A673 (cell line): ENCODE measurements around the gene CACHD1. TPM values are rescaled to one million over a fixed set of nuclear protein-coding genes. Genes with fewer than 3 reads are reported as not detected.

Experiments used
- BruUV-seq: library from RNA; stranded (reverse); fragments of 400-500 nt; replicated peaks from 2 replicates; lab custom pipeline; 2021; lab: Mats Ljungman, UMichigan
- CTCF ChIA-PET: fragments of 300-600 bp; sonication (Branson Sonifier 250); formaldehyde crosslinking; loops from one replicate; lab custom pipeline; 2022; ENCODE audit warnings: antibody characterized with exemption; lab: Charles Lee
- POLR2A ChIA-PET: fragments of 300-600 bp; sonication (Branson Sonifier 250); formaldehyde crosslinking; loops from one replicate; lab custom pipeline; 2022; ENCODE audit warnings: antibody characterized with exemption; ENCODE audit not compliant: low non-redundant PET; lab: Charles Lee
- DNase-seq: peaks from one replicate; pipeline ENCODE4 v3.0.0-alpha.2; 2015; ENCODE audit warnings: low spot score
- H3K27ac ChIP-seq: fragments of 200-600 bp; sonication (generic); 2 replicates; pipeline ENCODE4 v1.5.1; 2016; ENCODE audit warnings: mixed run types, low read depth, mild to moderate bottlenecking, mixed read lengths, antibody characterized with exemption, low read length; ENCODE audit not compliant: poor library complexity, severe bottlenecking
- H3K27me3 ChIP-seq: fragments of 200-600 bp; sonication (generic); replicated peaks from 2 replicates; pipeline ENCODE4 v1.6.1; 2017; ENCODE audit warnings: mixed run types, low read depth, mild to moderate bottlenecking, mixed read lengths, antibody characterized with exemption, low read length; ENCODE audit not compliant: insufficient read depth, poor library complexity
- H3K36me3 ChIP-seq: fragments of 200-600 bp; sonication (generic); 2 replicates; pipeline ENCODE4 v1.6.1; 2016; ENCODE audit warnings: mixed run types, mild to moderate bottlenecking, mixed read lengths, antibody characterized with exemption, low read length; ENCODE audit not compliant: insufficient read depth, poor library complexity, severe bottlenecking
- H3K4me1 ChIP-seq: fragments of 200-600 bp; sonication (generic); 2 replicates; pipeline ENCODE4 v1.6.1; 2017; ENCODE audit warnings: mixed run types, mild to moderate bottlenecking, mixed read lengths, antibody characterized with exemption, low read length; ENCODE audit not compliant: insufficient read depth, poor library complexity, severe bottlenecking
- H3K4me3 ChIP-seq: fragments of 200-600 bp; sonication (generic); 2 replicates; pipeline ENCODE4 v1.5.1; 2016; ENCODE audit warnings: low read depth, mixed run types, mild to moderate bottlenecking, mixed read lengths, low read length; ENCODE audit not compliant: poor library complexity, severe bottlenecking
- H3K9me3 ChIP-seq: fragments of 200-600 bp; sonication (generic); 2 replicates; pipeline ENCODE4 v1.6.1; 2016; ENCODE audit warnings: mixed run types, low read depth, mild to moderate bottlenecking, mixed read lengths, antibody characterized with exemption, low read length; ENCODE audit not compliant: poor library complexity, severe bottlenecking
- EZH2 ChIP-seq: fragments of 200-600 bp; sonication (generic); IDR thresholded peaks from 2 replicates; pipeline ENCODE4 v1.6.1; 2017; ENCODE audit warnings: borderline replicate concordance, low read depth, mild to moderate bottlenecking, mixed read lengths, antibody characterized with exemption, low read length; ENCODE audit not compliant: poor library complexity, severe bottlenecking
- intact Hi-C: fragments of 100-400 bp; cut with micrococcal nuclease; formaldehyde crosslinking; loops from one replicate; pipeline ENCODE4 v1.10.0; 2022; ENCODE audit not compliant: unreplicated experiment
- total RNA-seq: library from RNA; stranded (reverse); gene quantifications from 2 replicates; pipeline ENCODE4 v1.2.3, GENCODE V29; 2021
- TF ChIP-seq, protein P1 (sequence below): fragments of 300-800, 200-600 bp; sonication (generic); conservative IDR thresholded peaks from 2 replicates; pipeline ENCODE4 v1.5.1; 2017; ENCODE audit warnings: low read depth, mild to moderate bottlenecking, antibody characterized with exemption, low read length, moderate library complexity, mixed read lengths

The CACHD1 gene
- total RNA-seq, 1 experiment from 2014 or later = 39.2 TPM

DNA sequence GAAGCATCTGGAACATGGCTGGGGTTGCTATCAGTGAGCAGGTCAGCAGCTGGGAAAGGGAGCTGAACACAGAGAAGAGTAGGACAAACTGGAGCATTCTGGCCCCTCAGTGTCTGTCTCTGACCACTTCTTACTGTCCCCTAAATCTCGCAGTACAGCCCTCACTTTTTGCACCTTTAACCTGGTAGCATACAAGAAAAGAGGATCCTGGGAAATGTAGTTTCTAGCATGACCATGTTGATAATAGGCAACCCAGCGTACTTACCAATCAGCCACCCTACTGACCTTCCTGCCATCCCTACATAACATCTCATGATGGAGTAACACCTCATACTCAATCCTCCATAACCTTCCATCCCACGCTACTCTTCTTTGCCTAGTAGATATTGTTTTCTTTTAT, 175.8 kb downstream of the CACHD1 start:
- BruUV-seq = no TSS peak
- no peaks in the 10 kb centered on the region for H3K9me3 ChIP-seq
- no peak overlapping the region for H3K4me3 ChIP-seq
- ChIA-PET CTCF (no interaction called here), POLR2A (no interaction called here)
- TF ChIP-seq, protein P1, sequence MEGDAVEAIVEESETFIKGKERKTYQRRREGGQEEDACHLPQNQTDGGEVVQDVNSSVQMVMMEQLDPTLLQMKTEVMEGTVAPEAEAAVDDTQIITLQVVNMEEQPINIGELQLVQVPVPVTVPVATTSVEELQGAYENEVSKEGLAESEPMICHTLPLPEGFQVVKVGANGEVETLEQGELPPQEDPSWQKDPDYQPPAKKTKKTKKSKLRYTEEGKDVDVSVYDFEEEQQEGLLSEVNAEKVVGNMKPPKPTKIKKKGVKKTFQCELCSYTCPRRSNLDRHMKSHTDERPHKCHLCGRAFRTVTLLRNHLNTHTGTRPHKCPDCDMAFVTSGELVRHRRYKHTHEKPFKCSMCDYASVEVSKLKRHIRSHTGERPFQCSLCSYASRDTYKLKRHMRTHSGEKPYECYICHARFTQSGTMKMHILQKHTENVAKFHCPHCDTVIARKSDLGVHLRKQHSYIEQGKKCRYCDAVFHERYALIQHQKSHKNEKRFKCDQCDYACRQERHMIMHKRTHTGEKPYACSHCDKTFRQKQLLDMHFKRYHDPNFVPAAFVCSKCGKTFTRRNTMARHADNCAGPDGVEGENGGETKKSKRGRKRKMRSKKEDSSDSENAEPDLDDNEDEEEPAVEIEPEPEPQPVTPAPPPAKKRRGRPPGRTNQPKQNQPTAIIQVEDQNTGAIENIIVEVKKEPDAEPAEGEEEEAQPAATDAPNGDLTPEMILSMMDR = no peak
- TF ChIP-seq EZH2 = no peak
- H3K27ac ChIP-seq = no peak overlapping the region
- intact Hi-C loops = no loop called here
- no peaks in the 10 kb centered on the region for H3K27me3 ChIP-seq
- peaks cover 47% of the 10 kb centered on the region for H3K36me3 ChIP-seq
- no peaks in the 10 kb centered on the region for H3K4me1 ChIP-seq
- no peak for DNase-seq

DNA sequence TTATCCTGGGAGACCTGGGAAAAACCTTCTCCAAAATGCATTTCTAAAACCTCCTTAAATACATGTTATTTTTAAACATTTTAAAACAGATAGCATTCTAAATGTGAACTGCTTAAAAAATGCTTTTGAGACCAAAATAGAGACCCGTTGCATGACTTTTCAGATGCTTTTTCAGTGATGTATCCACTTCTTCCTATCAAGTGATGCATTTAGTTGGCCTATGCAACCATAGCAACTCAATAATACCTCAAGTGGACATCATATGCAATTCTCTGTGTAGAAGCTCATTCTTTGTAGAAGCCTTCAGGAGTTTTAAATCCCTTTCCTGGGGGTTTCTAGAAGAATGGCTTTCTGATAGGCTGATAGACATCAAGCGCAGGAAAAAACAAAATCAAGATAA, 180.5 kb downstream of the CACHD1 start:
- ChIA-PET CTCF (no interaction called here), POLR2A (no interaction called here)
- Histone ChIP-seq H3K4me1 (peaks cover 14% of the 10 kb centered on the region), H3K9me3 (no peaks in the 10 kb centered on the region), H3K27ac (no peak overlapping the region), H3K36me3 (peaks cover 43% of the 10 kb centered on the region), H3K4me3 (no peak overlapping the region), H3K27me3 (no peaks in the 10 kb centered on the region)
- intact Hi-C loops = loop anchor here (5.0 to 10.0 kb wide), 2 partner anchors 178 to 286 kb away; partner anchors contain the start of gene CACHD1
- no peak for DNase-seq
- no TSS peak for BruUV-seq
- no peak for TF ChIP-seq EZH2
- TF ChIP-seq, protein P1 = no peak

DNA sequence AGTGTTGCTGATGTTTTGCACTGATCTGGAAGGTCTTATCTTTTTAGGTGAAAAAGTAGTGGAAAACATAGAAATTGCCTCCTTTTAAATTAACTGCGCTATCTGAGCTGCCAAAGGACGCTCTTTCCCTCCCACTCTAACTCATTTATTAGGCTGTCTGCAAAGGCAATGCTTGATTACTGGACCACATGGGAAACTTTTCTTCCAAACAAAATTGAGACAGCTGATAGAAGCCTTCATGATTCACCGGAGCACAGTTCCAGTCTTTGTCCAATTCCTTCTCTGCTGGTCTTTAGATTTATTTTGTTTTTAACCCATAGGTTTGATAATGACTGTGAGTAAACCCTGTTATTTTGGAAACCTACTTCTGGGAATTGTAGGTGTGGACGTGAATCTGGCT, 181.9 kb downstream of the CACHD1 start:
- CTCF ChIA-PET = no interaction called here
- intact Hi-C loops = loop anchor here (5.0 to 10.0 kb wide), 2 partner anchors 180 to 287 kb away; partner anchors contain the start of gene CACHD1
- Histone ChIP-seq H3K27ac (no peak overlapping the region), H3K4me1 (peaks cover 14% of the 10 kb centered on the region), H3K27me3 (no peaks in the 10 kb centered on the region), H3K9me3 (no peaks in the 10 kb centered on the region), H3K36me3 (peaks cover 48% of the 10 kb centered on the region), H3K4me3 (no peak overlapping the region)
- no TSS peak for BruUV-seq
- TF ChIP-seq, protein P1 = no peak
- no peak for TF ChIP-seq EZH2
- no peak for DNase-seq
- POLR2A ChIA-PET = no interaction called here
